GM19468 (cell line): ENCODE results near the gene NISCH.

Source experiments
- ATAC-seq: cut with Tn5 transposase; IDR thresholded peaks from one replicate; pipeline ENCODE4 v1.9.1; 2021; ENCODE audit warnings: mild to moderate bottlenecking, moderate library complexity, moderate number of reproducible peaks; ENCODE audit not compliant: unreplicated experiment; ENCODE audit errors: extremely low read depth

The NISCH gene

DNA sequence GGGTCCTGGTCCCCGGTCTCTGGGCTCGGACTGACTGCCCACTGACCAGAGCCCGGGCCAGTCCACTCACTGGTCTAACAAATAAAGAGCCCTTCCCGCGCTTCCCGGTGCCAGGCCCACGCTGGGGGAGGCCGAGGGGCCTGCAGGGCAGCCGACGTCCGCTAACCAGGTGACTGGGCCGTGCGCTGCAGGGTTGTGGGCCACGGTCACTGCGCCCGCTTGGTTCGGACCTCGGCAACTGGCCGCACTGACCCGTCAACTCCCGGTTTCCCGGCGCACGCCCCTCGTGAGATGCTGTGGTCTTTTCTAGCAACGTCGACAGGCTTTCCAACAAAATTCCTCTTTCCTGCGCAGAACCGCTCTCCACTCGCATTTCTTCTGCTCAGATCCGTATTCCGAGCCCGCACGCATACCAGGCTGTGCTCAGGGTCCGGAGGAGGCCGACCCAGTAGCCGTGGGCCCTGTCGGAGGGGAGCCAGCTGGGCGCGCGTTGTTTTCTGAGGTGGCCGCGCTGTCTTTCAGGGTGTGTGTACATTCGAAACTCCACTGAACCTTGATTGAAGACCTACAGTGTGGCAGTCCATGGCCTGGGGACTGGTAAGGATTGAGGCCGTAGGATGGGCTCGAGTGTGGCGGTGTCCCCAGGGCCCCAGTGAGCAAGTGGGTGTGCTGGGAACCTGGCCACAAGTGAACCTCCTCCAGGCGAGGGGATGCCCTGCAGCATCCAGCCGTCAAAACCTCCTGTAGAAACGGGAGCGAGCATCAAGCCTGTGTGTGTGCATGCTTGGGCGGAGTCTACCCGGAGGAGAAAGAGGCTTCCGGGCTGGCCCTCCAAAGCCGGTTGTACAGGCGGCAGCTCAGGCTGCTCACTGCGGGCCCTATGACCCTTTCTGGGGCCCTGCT is 79.1 kb downstream of the NISCH start:
- no peak for ATAC-seq

DNA sequence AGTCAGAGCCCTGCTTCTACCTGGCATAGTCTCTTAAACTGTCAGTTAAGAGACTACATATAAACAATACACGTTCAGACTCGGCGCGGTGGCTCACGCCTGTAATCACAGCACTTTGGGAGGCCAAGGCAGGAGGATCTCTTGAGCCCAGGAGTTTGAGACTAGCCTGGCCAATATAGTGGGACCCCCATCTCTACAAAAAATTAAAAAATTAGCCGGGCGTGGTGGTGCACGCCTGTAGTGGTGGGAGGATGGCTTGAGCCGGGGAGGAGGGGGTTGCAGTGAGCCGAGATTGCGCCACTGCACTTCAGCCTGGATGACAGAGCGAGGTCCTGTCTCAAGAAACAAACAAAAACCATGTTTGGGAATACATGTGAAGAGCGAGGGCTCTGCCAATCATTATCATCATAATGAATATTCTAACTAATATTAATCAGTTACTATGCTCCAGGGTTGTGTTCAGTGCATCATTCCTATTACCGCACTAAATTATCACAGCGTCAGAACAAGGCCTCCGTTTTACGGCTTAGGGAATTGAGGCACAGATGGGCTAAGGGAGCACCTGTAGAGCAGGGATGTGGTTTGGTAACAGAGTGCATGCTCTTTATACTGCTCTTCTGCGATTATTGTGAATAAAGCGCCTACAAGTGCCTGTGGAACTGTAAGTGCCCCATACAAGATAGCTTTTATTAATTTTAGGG is 80.2 kb downstream of the NISCH start:
- ATAC-seq = no peak

DNA sequence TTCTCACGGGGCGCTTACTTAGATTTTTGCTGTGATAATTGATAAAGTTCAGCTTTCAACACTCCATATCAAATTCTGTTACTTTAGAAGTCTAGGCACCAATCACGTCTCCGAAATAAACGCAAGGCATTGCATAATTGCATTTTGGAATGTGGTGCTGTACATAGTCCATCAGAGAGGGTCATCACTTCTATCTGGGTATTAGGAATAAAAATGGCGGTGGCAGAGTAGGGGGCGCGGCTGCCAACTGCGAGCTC is 80.6 kb downstream of the NISCH start:
- no peak for ATAC-seq

DNA sequence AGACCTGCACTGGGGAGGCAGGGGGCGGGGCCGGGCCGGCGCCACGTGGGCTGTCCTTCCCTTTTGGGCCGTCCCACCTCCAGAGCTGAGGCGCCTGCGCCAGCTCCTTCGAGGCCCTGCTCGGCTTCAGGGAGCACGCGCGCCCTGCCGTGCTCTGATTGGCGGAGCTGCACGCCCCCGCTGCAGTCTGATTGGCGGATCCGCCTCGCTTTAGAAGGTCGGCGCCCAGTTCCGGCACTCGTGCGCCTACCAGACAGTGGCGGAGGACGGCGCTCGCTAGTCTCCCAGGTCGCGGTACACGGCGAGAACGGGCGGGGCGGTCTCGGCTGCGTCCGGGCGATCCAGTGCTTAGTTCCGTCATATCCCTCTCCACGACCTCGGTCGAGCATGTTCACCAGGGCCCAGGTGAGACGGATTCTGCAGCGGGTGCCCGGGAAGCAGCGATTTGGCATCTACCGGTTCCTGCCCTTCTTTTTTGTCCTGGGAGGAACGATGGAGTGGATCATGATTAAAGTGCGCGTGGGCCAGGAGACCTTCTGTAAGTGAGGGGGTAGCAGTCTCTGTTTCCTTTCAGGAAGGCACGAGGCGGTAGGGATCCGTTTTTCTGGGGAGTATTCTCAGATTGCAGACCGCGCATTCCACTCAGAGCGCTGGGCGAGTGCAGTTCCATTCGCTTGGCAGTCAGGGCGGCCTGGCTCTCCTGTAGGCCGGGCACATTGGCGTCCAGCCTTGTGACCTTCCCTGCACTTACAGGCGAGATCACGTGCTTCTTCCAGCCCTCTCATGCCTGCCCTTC is 81.2 kb downstream of the NISCH start, which contains the start of gene UQCC5:
UQCC5 (plus strand) TSS at position 237 of the 796 bp plus-strand sequence; CDS start at position 388, 151 bp downstream.
- ATAC-seq = peak; percentile 92

DNA sequence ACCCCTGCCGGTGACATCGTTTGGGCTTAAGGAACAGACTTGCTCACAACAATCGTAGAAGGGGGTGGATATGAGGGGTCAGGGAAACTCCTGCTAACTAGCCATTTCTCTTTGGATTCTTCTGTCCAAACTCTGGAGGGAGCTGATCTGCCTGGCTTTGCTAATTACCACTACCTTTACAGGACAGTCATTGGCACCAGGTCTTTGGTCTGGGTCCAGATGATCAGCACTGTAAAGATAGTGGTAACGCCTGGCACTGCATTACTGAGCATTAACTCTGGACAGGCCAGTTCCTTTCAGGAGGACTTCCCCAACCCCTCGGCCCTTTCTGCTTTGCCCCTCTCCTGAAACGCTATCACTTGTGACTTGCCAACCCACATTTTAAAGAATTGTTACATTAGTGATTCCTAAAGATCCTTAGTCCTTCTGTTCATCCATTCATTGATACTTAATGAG is 81.8 kb downstream of the NISCH start:
- no peak for ATAC-seq

DNA sequence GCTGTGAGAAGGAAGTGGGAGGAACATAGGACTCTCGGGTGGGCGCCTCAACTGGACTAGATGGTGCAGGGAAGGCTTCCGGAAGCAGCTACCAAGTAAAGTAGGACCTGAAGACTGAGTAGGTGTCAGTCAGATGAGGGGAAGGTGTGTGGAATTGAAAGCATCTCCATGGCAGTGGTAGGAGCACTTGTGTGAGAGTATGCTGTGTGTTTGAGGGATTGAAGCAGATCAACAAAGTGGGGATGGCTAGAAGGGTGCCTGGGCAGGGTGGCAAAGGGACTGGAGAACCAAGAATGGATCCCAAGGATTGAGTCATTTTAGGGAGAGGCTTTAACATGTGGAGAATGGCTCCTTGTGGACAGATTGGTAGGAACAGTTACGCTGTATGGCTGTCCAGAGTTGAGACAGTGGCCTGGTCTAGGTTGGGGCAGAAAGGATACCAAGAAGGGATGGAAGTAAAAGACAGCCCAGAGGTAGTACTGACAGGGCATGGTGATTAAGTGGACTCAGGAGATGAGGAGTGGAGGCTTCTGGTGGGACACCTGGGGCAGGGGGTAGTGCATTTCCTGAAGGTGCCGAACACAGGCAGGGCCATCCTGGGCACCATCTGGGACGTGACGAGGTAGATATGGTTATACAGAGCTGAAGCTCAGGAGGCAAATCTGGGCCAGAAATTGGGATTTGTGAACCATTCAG is 82.5 kb downstream of the NISCH start:
- ATAC-seq = no peak

DNA sequence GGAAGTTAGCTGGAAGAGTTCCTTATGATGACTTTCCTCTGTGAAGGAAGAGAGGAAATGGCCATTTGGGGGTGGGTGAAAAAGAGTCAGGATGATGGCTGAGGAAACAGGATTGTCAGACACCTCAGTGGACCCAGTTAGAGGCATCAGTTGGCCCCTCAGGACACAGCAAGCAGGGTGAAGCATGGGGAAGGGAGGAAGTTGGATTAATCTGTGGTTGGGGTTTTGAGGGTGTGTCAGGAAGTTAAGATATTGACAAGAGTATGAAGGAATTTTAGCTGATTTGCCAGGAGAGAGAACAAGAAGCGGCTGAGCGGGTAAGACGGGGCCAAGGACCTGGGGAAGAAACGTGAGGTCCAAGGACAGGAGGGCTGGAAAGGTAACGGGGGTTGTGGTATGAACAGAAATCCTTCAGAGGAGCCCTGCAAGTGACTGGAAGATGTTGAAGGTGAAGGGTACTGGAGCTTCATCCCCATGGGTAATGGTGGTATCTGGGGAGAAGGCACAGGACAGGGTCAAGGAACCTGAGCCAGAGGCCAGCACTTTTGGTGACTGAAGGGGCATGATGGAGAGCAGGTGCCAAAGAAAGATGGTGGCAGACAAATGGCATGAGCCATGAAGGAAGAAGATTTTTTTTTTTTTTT is 83.7 kb downstream of the NISCH start:
- no peak for ATAC-seq

DNA sequence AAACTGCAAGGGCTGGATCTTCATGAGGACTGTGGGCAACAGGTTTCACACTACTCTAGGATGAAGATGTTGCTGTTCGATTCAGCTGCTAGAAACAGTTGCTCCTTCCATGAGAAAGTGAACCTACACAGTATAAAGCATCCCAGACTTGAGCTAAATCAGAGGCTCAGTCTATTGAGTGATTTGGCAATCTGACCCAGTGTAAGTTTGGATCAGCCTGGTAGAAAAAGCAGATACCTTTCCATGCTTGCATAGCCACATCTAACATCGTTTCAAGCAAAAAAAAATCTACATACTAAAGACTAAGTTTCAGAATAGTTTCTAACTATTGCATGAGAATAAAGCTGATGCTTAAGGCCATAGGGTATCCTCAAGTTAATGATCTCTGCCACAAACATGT is 85.6 kb downstream of the NISCH start:
- no peak for ATAC-seq
